IPS DF 6.9 (cell line): Measurements from ENCODE around the gene ID1.
"Not testable (repeated sequence)": the region's sequence is repeated elsewhere in the genome, so short reads cannot be mapped to it uniquely, and the experiment has no call there.

ENCODE experiments used
- DNase-seq: peaks from one replicate; pipeline ENCODE4 v3.0.0-alpha.2; 2013; ENCODE audit warnings: low read depth, low spot score
- H3K27ac ChIP-seq: one replicate; pipeline ENCODE4 v1.5.1; 2013; ENCODE audit warnings: low read length, control low read depth
- H3K27me3 ChIP-seq: 2 replicates; pipeline ENCODE4 v1.6.1; 2013; ENCODE audit warnings: mild to moderate bottlenecking, low read length; ENCODE audit not compliant: control insufficient read depth, insufficient read depth
- H3K36me3 ChIP-seq: 2 replicates; pipeline ENCODE4 v1.6.1; 2013; ENCODE audit warnings: low read length; ENCODE audit not compliant: control insufficient read depth, insufficient read depth
- H3K4me1 ChIP-seq: 2 replicates; pipeline ENCODE4 v1.6.1; 2013; ENCODE audit warnings: low read length; ENCODE audit not compliant: control insufficient read depth, insufficient read depth
- H3K4me3 ChIP-seq: 2 replicates; pipeline ENCODE4 v1.5.1; 2013; ENCODE audit warnings: mild to moderate bottlenecking, low read length
- H3K9me3 ChIP-seq: 2 replicates; pipeline ENCODE4 v1.6.1; 2013; ENCODE audit warnings: low read length, inconsistent platforms; ENCODE audit not compliant: control insufficient read depth, insufficient read depth
- WGBS: extraction: QIAGEN DNeasy Blood & Tissue Kit; methylation state at CpG from one replicate; pipeline ENCODE4 v1.1.7; 2013; ENCODE audit warnings: mixed read lengths, missing lambda C conversion rate; ENCODE audit not compliant: insufficient read length, insufficient coverage; 5-methylcytosine and 5-hydroxymethylcytosine counted together

The ID1 gene

DNA sequence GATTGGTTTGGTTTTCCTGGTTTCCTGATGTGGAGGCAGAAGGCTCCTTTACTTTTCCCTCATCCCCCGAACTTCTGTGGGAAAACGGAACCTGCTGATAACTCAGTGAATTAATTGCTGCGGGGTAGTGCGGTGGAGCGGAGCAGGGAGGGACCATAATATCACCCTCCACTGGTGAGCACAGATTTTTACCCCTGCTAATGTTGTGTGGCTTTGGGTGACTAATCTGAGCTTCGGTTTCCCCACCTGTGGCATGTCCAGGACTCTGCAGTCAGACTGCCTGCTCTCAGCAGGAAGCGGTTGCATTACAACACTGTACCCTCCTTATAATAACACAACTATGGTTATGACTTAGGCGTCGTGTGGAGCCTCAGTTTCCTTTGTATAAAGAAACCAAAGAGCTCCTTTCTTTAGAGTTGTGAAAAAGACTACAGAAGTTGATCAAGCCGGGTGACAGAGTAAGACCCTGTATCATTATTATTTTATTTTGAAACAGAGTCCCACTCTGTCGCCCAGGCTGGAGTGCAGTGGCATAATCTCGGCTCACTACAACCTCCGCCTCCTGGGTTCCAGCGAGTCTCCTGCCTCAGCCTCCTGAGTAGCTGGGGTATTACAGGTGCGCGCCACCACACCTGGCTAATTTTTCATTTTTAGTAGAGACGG is 2.2 kb upstream of the ID1 start:
- Histone ChIP-seq H3K27me3 (no peaks in the 10 kb centered on the region), H3K9me3 (no peaks in the 10 kb centered on the region)
- no peak for DNase-seq

DNA sequence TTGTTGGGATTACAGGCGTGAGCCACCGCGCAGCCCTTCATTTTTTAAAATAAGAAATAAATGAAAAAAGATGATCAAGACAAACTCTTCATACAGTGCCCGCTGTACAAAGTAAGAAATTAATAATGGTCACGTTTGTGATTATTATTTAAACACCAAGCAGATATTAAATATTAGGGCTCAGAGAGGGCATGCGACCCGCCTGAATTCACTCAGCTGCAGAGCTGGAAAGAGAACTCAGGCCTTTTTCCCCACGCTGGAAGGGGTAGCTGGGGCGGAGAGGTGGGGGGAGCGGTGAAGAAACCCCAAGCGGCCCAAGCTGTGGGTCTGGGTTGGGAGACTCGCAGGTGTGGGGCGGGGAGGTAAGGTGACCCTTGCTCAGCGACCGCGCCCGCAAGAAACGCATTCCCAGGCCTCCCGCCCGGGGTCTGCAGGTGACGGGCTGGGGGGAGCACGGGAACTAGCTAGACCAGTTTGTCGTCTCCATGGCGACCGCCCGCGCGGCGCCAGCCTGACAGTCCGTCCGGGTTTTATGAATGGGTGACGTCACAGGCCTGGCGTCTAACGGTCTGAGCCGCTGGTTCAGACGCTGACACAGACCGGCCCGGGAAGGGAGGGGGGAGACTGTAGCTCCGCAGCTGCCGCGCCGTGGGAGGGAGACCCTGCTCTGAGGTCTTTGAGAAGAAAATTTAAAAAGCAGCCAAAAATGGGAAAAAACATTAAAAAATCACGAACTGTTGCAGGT is 1.1 kb upstream of the ID1 start:
- WGBS = no CpG with 5 or more reads among the region's 43 CpGs
- DNase-seq = peak; percentile 99
- Histone ChIP-seq H3K27me3 (no peaks in the 10 kb centered on the region), H3K4me1 (peaks cover 5% of the 10 kb centered on the region), H3K4me3 (peak overlapping the region; percentile 80; the same call in 1 of the 2 replicates), H3K27ac (no peak overlapping the region), H3K36me3 (no peaks in the 10 kb centered on the region), H3K9me3 (no peaks in the 10 kb centered on the region)

More for the DNA sequence above, 2.2 kb upstream of the ID1 start:
- Histone ChIP-seq H3K4me3 (no peak overlapping the region), H3K4me1 (peaks cover 5% of the 10 kb centered on the region; the same call in 1 of the 2 replicates), H3K27ac (no peak overlapping the region), H3K36me3 (no peaks in the 10 kb centered on the region)
- WGBS = no CpG with 5 or more reads among the region's 17 CpGs

DNA sequence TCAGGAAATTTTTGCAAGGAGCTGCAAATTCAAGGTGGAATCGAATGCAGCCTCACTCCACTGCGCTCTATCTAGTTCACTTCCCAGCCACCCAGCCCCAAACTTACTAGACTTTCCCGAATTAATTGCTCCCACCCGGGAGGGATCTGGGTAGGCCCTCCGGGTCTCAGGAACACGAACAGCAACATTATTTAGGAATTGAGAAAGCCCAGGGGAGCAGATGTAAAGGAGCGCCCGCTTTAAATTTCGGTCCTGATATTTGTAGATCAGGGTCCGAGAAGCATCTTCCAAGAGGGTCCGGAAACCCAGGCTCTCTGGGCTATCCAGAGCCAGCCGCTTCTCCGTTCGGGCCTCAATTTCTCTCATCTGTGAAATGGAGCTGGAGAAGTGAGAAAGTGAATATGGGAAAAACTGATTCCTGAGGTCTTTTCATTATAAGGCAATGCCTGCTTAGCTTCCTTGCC is 490 bp upstream of the ID1 start:
- H3K4me3 ChIP-seq = peak overlapping the region; percentile 80; the same call in 1 of the 2 replicates
- H3K4me1 ChIP-seq = peaks cover 5% of the 10 kb centered on the region
- DNase-seq = no peak
- no peaks in the 10 kb centered on the region for H3K36me3 ChIP-seq
- H3K27me3 ChIP-seq = no peaks in the 10 kb centered on the region
- H3K9me3 ChIP-seq = no peaks in the 10 kb centered on the region
- no CpG with 5 or more reads among the region's 14 CpGs for WGBS
- no peak overlapping the region for H3K27ac ChIP-seq

DNA sequence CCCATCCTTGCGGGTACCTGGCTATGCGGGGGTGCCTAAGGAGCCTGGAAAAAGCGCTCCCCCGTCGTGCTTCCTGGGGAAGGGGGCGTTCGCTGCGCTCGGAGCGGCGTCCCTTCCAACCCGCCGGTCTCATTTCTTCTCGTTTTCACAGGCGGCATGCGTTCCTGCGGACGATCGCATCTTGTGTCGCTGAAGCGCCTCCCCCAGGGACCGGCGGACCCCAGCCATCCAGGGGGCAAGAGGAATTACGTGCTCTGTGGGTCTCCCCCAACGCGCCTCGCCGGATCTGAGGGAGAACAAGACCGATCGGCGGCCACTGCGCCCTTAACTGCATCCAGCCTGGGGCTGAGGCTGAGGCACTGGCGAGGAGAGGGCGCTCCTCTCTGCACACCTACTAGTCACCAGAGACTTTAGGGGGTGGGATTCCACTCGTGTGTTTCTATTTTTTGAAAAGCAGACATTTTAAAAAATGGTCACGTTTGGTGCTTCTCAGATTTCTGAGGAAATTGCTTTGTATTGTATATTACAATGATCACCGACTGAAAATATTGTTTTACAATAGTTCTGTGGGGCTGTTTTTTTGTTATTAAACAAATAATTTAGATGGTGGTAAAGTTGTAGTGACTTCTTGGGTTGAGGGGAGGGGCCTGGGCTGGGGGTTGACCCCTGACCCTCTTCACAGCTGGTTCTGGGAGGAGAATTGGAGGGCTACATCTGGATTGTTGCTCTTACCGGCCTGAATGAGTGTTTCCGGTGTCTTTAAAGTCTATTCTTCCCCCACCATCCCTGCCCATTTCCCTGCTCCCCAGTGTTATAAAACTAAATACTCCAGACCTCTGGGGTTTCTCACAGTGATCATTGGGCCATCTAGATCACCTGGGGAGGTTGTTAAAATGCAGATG is 1.1 kb downstream of the ID1 start:
- no peak for DNase-seq
- no CpG with 5 or more reads among the region's 39 CpGs for WGBS
- Histone ChIP-seq H3K4me3 (peak overlapping the region; percentile 80), H3K4me1 (peaks cover 5% of the 10 kb centered on the region), H3K9me3 (no peaks in the 10 kb centered on the region), H3K27me3 (no peaks in the 10 kb centered on the region), H3K36me3 (no peaks in the 10 kb centered on the region), H3K27ac (no peak overlapping the region)

DNA sequence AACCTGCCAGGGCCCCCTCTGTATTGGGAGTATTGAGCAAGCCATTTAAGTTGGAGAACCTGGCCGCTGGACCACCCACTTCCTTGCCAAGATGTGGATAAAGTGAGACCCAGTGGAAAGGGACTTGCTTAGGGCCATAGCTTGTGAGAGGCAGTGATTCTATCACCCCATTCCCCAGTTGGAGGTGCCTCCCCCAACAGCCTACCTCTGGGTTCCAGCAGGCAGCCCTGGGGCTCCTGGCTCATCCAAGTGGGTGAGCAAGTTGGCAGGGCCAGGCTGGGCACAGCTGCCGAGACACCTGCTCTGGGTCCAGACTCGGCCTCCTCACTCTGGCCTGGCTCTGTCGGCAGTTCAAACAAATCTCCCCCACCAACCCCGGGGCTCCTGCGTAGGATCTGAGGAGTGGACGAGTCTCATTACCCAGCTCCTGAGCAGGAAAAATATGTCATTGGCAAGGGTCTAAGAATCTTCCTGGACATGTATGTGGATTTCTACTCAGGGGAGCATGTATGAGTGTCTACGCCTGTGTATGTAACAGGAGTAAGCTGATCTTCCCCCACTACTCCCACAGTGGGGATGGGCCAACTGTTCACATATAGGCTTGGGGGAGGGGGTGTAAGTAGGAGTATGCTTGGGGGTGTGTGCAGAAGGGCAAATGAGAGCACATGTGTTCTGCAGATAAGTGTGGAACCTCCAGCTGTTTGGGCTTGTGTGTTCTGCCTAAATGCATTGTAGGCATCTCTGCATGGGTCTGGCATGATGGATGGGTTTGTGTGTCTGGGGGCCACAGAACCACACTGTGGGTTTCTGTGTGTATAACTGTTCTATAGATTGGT is 1.9 kb downstream of the ID1 start:
- no peak for DNase-seq
- no CpG with 5 or more reads among the region's 8 CpGs for WGBS
- H3K4me3 ChIP-seq = peak overlapping the region; percentile 44; the same call in 1 of the 2 replicates
- no peaks in the 10 kb centered on the region for H3K27me3 ChIP-seq
- no peaks in the 10 kb centered on the region for H3K9me3 ChIP-seq
- H3K27ac ChIP-seq = no peak overlapping the region
- no peaks in the 10 kb centered on the region for H3K36me3 ChIP-seq
- peaks cover 5% of the 10 kb centered on the region for H3K4me1 ChIP-seq

DNA sequence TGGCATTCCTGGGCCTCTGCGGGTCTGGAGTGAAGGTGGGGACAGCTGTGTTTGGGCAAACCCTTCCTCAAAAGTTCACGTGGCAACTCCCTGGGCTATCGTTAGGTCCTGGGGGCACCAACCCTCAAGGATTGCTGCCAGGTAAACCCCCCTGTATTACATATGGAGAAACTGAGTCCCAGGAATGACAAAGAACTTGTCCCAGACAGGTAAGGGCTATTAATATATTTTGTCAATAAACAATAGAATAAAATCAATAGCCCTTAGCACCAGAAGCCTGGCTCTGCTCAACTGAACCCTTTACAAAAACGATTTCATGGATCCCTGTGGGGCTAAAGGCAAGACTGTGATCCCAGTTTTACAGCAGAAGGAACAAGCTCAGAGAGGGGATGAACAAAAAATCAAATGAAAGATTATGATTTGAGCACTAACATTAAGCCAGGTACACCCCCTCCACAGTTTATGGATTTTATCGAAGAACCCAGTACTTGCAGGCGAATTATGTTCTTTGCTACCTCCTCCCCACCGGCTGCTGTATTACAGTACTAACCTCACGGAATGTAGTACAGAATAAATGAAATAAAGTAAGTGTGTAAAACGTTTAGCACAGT is 2.7 kb downstream of the ID1 start:
- no CpG with 5 or more reads among the region's 9 CpGs for WGBS
- H3K4me1 ChIP-seq = peaks cover 5% of the 10 kb centered on the region
- H3K27ac ChIP-seq = no peak overlapping the region
- no peak for DNase-seq
- H3K4me3 ChIP-seq = no peak overlapping the region
- no peaks in the 10 kb centered on the region for H3K9me3 ChIP-seq
- no peaks in the 10 kb centered on the region for H3K27me3 ChIP-seq
- H3K36me3 ChIP-seq = no peaks in the 10 kb centered on the region

DNA sequence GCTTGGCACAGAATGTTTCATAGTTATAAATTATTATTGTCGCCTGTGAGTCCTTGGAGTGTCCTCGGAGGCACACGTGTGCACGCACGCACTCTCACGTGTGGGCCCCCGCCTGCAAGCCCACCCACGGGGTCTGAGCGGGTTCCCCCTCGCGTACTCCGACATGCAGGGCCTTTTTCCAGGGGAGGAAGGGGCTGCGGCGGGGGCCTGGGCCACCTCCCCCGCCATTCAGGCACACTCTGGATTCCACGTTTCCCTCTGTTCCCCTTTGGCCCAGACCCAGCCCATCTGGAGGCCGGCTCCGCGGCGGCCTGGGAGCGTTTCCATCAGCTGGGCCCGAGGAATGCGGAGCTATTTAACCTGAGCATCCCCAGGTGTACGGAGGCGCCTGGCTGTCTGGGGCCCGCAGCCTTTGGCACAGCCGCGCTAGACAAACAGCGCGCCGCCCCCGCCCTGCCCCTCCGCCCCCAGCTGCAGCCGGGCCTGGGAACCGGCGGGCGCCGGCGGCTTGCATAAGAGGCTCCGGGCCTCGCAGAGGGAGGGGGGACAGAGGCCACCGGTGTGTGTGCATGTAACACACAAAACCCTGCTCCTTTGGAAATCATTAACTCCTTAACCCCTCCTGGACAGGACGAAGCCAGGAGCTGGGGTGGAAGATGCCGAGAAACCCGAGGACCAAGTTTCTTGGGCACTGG is 3.3 kb downstream of the ID1 start:
- H3K9me3 ChIP-seq = no peaks in the 10 kb centered on the region
- WGBS = no CpG with 5 or more reads among the region's 45 CpGs
- no peak overlapping the region for H3K27ac ChIP-seq
- no peak overlapping the region for H3K4me3 ChIP-seq
- H3K27me3 ChIP-seq = no peaks in the 10 kb centered on the region
- no peaks in the 10 kb centered on the region for H3K36me3 ChIP-seq
- no peak for DNase-seq
- peaks cover 5% of the 10 kb centered on the region for H3K4me1 ChIP-seq

DNA sequence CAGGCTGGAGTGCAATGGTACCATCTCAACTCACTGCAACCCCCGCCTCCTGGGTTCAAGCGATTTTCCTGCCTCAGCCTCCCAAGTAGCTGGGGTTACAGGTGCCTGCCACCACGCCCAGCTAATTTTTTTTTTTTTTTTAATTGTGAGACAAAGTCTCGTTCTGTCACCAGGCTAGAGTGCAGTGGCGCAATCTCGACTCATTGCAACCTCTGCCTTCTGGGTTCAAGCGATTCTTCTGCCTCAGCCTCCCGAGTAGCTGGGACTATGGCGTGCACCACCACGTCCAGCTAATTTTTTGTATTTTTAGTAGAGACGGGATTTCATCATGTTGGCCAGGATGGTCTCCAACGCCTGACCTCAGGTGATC is 7.2 kb downstream of the ID1 start:
- not testable (repeated sequence) for H3K27ac ChIP-seq

DNA sequence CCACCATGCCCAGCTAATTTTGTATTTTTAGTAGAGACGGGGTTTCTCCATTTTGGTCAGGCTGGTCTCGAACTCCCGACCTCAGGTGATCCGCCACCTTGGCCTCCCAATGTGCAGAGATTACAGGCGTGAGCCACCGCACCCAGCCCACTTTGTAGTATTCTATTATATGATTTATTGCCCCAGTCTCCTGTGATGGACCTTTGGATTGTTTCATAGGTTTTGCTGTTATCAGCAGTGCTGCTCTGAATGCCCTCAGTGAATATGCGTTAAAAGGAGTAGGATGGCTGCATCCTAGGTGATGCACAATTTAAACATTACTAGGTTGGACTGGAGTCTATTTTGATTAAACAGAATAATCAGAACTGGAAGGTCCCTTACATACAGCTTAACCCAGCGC is 10.3 kb downstream of the ID1 start:
- no peak for DNase-seq
- H3K27ac ChIP-seq = no peak overlapping the region
- WGBS = no CpG with 5 or more reads among the region's 8 CpGs
- H3K4me1 ChIP-seq = no peaks in the 10 kb centered on the region
- no peaks in the 10 kb centered on the region for H3K27me3 ChIP-seq
- no peak overlapping the region for H3K4me3 ChIP-seq
- no peaks in the 10 kb centered on the region for H3K9me3 ChIP-seq
- H3K36me3 ChIP-seq = no peaks in the 10 kb centered on the region

More for the DNA sequence above, 7.2 kb downstream of the ID1 start:
- DNase-seq, H3K4me3 ChIP-seq, H3K4me1 ChIP-seq, H3K36me3 ChIP-seq, H3K9me3 ChIP-seq, H3K27me3 ChIP-seq: not testable (repeated sequence)
- WGBS = no CpG with 5 or more reads among the region's 12 CpGs
